Measurements from ENCODE around the gene ARHGEF4. TPM values are rescaled to one million over a fixed set of nuclear protein-coding genes. Genes with fewer than 3 reads are reported as not detected.
A peak's percentile ranks its signal among the peaks of the same experiment; 100 is the strongest.

The ARHGEF4 gene
- total RNA-seq, 2 experiments from 2014 or later, result 4.2 to 4.3 TPM

DNA sequence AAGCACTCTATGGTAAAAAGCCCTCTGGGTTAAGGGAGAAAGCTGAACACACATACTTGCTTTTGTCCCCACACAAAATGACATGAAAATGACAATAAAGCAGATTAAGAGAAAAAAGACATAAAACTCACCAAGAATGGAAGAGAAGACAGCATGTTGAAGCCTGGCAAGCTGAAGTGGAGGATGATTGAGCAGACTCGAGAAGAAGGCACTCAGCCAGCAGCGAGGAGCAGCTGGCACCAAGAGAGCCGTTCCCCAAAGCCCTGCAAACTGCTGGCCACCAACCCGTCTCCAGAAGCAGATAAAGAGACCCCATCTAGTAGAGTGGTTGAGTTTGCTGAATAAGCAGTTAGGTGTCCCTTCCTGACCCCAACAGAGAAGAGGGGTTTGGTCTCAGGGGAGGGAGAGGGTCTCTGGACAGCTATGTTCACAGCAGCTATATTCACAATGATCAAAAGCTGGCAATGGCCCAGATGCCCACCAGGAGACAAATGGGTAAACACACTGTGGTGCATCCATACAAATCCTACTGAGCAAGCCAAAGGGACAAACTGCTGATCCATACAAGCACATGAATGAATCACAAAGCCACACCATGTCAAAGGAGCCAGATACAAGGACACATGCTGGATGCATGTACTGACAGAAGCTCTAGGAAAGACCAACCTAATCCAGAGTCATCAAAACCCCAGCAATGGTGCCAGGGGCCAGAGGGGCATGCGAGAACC is 219.7 kb downstream of the ARHGEF4 start:
- no peak for DNase-seq
- peak overlapping the region; percentile 40 for H3K27ac Mint-ChIP-seq
- H3K36me3 Mint-ChIP-seq (ENCODE audit: low read depth), result peaks cover 47% of the 10 kb centered on the region
- no peak for TF ChIP-seq CTCF (IDR thresholded peaks at IDR 0.05)
- no peaks in the 10 kb centered on the region for H3K9me3 Mint-ChIP-seq
- H3K4me1 Mint-ChIP-seq (ENCODE audit: low read depth), result peaks cover 24% of the 10 kb centered on the region
- ChIA-PET CTCF (interaction anchor here (0.7 kb wide), 1 partner anchor 15 kb away, joined by 3 read pairs; no protein-coding TSS in a partner anchor), POLR2A (interaction anchor here (0.9 kb wide), 1 partner anchor 11 kb away, joined by 3 read pairs; no protein-coding TSS in a partner anchor)
- no peak for ATAC-seq
- H3K27me3 Mint-ChIP-seq, result no peaks in the 10 kb centered on the region
- H3K4me3 Mint-ChIP-seq, result no peak overlapping the region
- intact Hi-C loops (cut with micrococcal nuclease), result no loop called here

DNA sequence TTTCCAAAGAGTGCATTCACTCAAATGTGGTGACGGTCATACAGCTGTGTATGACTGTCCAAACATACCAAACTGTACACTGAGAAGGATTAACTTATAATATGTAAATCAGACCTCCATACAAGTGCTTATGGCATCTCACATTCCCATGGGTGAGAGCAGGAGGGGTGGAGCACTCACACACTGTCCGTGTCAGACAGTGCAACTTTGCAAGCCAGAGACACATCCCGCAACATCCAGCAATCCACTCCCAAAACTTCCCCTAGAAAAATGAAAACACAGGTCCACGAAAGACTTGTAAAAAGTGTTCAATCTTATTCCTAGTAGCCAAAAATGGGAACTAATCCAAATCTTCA is 220.2 kb downstream of the ARHGEF4 start:
- Mint-ChIP-seq H3K4me1 (ENCODE audit: low read depth) (peaks cover 26% of the 10 kb centered on the region), H3K27me3 (no peaks in the 10 kb centered on the region), H3K27ac (no peak overlapping the region), H3K4me3 (no peak overlapping the region), H3K9me3 (no peaks in the 10 kb centered on the region), H3K36me3 (ENCODE audit: low read depth) (peaks cover 42% of the 10 kb centered on the region)
- intact Hi-C loops (cut with micrococcal nuclease), result no loop called here
- ChIA-PET CTCF (interaction anchor here (0.7 kb wide), 1 partner anchor 16 kb away, joined by 3 read pairs; no protein-coding TSS in a partner anchor), POLR2A (interaction anchor here (0.9 to 1.2 kb wide), 2 partner anchors 11 to 44 kb away, joined by 3 to 4 read pairs; no protein-coding TSS in a partner anchor)
- DNase-seq (no peak), ATAC-seq (no peak)
- TF ChIP-seq CTCF (IDR thresholded peaks at IDR 0.05), result no peak

DNA sequence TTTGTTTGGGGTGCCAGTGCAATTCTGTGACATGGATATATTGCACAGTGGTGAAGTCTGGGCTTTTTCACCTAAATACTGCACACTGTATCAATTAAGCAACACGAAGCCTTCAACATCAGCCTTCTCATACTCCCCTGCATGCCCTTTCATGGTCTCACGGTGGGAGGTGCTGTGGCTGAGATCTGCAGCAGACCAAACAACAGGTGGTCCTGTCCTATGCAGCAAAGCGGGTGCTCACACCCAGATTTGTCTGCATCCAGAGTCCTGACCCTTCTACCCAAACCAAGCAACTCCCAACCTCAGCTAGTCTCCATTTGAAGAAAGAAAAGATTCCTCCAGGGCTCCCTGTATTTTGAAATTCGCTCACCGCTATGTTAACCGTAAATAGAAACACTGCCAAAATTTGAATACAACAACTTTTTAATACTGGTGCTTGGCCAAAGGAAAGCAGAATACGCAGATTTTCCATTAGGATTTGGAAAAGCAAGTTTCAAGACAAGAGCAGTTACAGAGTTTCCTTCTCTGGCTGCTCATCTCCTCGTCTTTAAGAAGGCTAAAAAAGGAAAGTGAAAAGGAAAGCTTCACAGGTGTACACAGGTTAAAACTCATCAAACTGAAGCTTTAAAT is 221.6 kb downstream of the ARHGEF4 start:
- no peak overlapping the region for H3K27ac Mint-ChIP-seq
- H3K27me3 Mint-ChIP-seq, result no peaks in the 10 kb centered on the region
- TF ChIP-seq CTCF (IDR thresholded peaks at IDR 0.05), result no peak
- intact Hi-C loops (cut with micrococcal nuclease), result no loop called here
- ChIA-PET POLR2A (interaction anchor here (0.8 to 1.1 kb wide), 2 partner anchors 10 to 19 kb away, joined by 3 to 4 read pairs; no protein-coding TSS in a partner anchor), CTCF (interaction anchor here (0.8 kb wide), 1 partner anchor 27 kb away, joined by 3 read pairs; no protein-coding TSS in a partner anchor)
- ATAC-seq (no peak), DNase-seq (no peak)
- peaks cover 32% of the 10 kb centered on the region for H3K4me1 Mint-ChIP-seq (ENCODE audit: low read depth)
- peaks cover 38% of the 10 kb centered on the region for H3K36me3 Mint-ChIP-seq (ENCODE audit: low read depth)
- no peaks in the 10 kb centered on the region for H3K9me3 Mint-ChIP-seq
- no peak overlapping the region for H3K4me3 Mint-ChIP-seq

DNA sequence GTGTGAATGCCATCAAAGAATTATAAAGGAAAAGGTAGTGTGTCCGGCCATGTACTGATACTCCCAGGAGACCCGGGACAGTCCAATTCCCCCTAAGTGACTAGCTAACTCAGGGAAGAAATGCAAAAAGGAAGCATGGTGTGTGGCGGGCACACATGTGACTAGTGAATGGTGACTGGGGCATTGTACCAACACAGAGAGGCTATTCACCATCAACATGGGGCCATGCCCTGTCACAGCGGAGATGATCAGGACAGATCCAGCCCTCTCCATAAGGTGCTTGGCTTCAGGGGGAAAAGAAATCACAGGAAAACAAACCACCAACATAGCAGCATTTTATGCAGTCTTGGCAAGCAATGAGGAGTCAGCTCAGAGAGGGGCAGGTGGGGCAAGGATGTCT is 222.2 kb downstream of the ARHGEF4 start:
- intact Hi-C loops (cut with micrococcal nuclease), result no loop called here
- POLR2A ChIA-PET, result interaction anchor here (0.8 to 1.4 kb wide), 2 partner anchors 10 to 19 kb away, joined by 4 read pairs; no protein-coding TSS in a partner anchor
- CTCF ChIA-PET, result interaction anchor here (0.8 kb wide), 1 partner anchor 27 kb away, joined by 3 read pairs; no protein-coding TSS in a partner anchor
- Mint-ChIP-seq H3K4me3 (no peak overlapping the region), H3K27me3 (no peaks in the 10 kb centered on the region), H3K36me3 (ENCODE audit: low read depth) (peaks cover 39% of the 10 kb centered on the region), H3K9me3 (no peaks in the 10 kb centered on the region), H3K27ac (no peak overlapping the region), H3K4me1 (ENCODE audit: low read depth) (peaks cover 36% of the 10 kb centered on the region)
- no peak for TF ChIP-seq CTCF (IDR thresholded peaks at IDR 0.05)
- ATAC-seq (no peak), DNase-seq (no peak)

All from activated CD8-positive, alpha-beta T cell treated with anti-CD3 and anti-CD28 coated beads for 36 hours (primary cell).